Measurements from ENCODE around the gene PDE3A. TPM values are rescaled to one million over a fixed set of nuclear protein-coding genes. Genes with fewer than 3 reads are reported as not detected.
A peak's percentile ranks its signal among the peaks of the same experiment; 100 is the strongest.

The PDE3A gene
- total and polyA plus RNA-seq, 2 experiments from 2014 or later, result 11.1 to 61.6 TPM

GRCh38 chr12:20477672-20478071 is 109.3 kb downstream of the PDE3A start:
- TF ChIP-seq EZH2phosphoT487 (IDR thresholded peaks at IDR 0.05; ENCODE audit: low read depth, severe bottlenecking, unreplicated experiment) (no peak), EZH2 (IDR thresholded peaks at IDR 0.05; ENCODE audit: borderline replicate concordance) (no peak), CTCF (IDR thresholded peaks at IDR 0.05; ENCODE audit: poor library complexity) (no peak)
- Histone ChIP-seq H3K36me3 (replicated peaks; ENCODE audit: insufficient read depth, low read depth) (no peaks in the 10 kb centered on the region), H3K4me2 (no peak overlapping the region), H3K27me3 (no peaks in the 10 kb centered on the region), H3K27ac (no peak overlapping the region), H3K4me3 (no peak overlapping the region), H2AFZ (no peak overlapping the region), H3K9me2 (replicated peaks; ENCODE audit: insufficient read depth) (no peaks in the 10 kb centered on the region), H3K9me3 (ENCODE audit: low read depth) (no peaks in the 10 kb centered on the region), H3K4me1 (ENCODE audit: insufficient read depth) (no peaks in the 10 kb centered on the region), H3K79me2 (peaks cover 35% of the 10 kb centered on the region), H4K20me1 (ENCODE audit: insufficient read depth, poor library complexity, severe bottlenecking) (no peaks in the 10 kb centered on the region)
- 92% methylated on average over 4 of the region's 4 CpGs for WGBS (ENCODE audit: low lambda C conversion rate, missing lambda C conversion rate)
- no peak for DNase-seq (ENCODE audit: low spot score)

- H2AFZ ChIP-seq, result no peak overlapping the region
- H3K9me3 ChIP-seq (ENCODE audit: low read depth), result no peaks in the 10 kb centered on the region
- no peak overlapping the region for H3K4me2 ChIP-seq
- no peaks in the 10 kb centered on the region for H3K27me3 ChIP-seq
- peak overlapping the region; percentile 26 for H3K27ac ChIP-seq
- no peak for DNase-seq (ENCODE audit: low spot score)
- H3K4me1 ChIP-seq (ENCODE audit: insufficient read depth), result no peaks in the 10 kb centered on the region
- TF ChIP-seq EZH2 (IDR thresholded peaks at IDR 0.05; ENCODE audit: borderline replicate concordance) (no peak), EZH2phosphoT487 (IDR thresholded peaks at IDR 0.05; ENCODE audit: low read depth, severe bottlenecking, unreplicated experiment) (no peak), CTCF (IDR thresholded peaks at IDR 0.05; ENCODE audit: poor library complexity) (no peak)
- no peak overlapping the region for H3K4me3 ChIP-seq
- H3K36me3 ChIP-seq (replicated peaks; ENCODE audit: insufficient read depth, low read depth), result no peaks in the 10 kb centered on the region
- WGBS (ENCODE audit: low lambda C conversion rate, missing lambda C conversion rate), result 54% methylated on average over 2 of the region's 2 CpGs
- no peaks in the 10 kb centered on the region for H4K20me1 ChIP-seq (ENCODE audit: insufficient read depth, poor library complexity, severe bottlenecking)
- peaks cover 20% of the 10 kb centered on the region for H3K79me2 ChIP-seq
- H3K9me2 ChIP-seq (replicated peaks; ENCODE audit: insufficient read depth), result no peaks in the 10 kb centered on the region
These were observed 114.2 kb downstream of the PDE3A start for GRCh38 chr12:20482491-20483054.

- no peak overlapping the region for H3K4me2 ChIP-seq
- 96% methylated on average over 1 of the region's 1 CpG for WGBS (ENCODE audit: low lambda C conversion rate, missing lambda C conversion rate)
- H3K9me2 ChIP-seq (replicated peaks; ENCODE audit: insufficient read depth), result no peaks in the 10 kb centered on the region
- no peak for DNase-seq (ENCODE audit: low spot score)
- H4K20me1 ChIP-seq (ENCODE audit: insufficient read depth, poor library complexity, severe bottlenecking), result no peaks in the 10 kb centered on the region
- H3K4me3 ChIP-seq, result no peak overlapping the region
- no peaks in the 10 kb centered on the region for H3K36me3 ChIP-seq (replicated peaks; ENCODE audit: insufficient read depth, low read depth)
- H2AFZ ChIP-seq, result no peak overlapping the region
- peaks cover 25% of the 10 kb centered on the region for H3K79me2 ChIP-seq
- H3K27me3 ChIP-seq, result no peaks in the 10 kb centered on the region
- TF ChIP-seq EZH2phosphoT487 (IDR thresholded peaks at IDR 0.05; ENCODE audit: low read depth, severe bottlenecking, unreplicated experiment), result no peak
- no peak for TF ChIP-seq CTCF (IDR thresholded peaks at IDR 0.05; ENCODE audit: poor library complexity)
- no peak for TF ChIP-seq EZH2 (IDR thresholded peaks at IDR 0.05; ENCODE audit: borderline replicate concordance)
- H3K4me1 ChIP-seq (ENCODE audit: insufficient read depth), result no peaks in the 10 kb centered on the region
- no peaks in the 10 kb centered on the region for H3K9me3 ChIP-seq (ENCODE audit: low read depth)
- no peak overlapping the region for H3K27ac ChIP-seq
These were observed 115.4 kb downstream of the PDE3A start for GRCh38 chr12:20483776-20484175.

All from hepatocyte (in vitro differentiated cells).